Smooth muscle cell (in vitro differentiated cells): ENCODE results near the gene TOB1. TPM values are rescaled to one million over a fixed set of nuclear protein-coding genes. Genes with fewer than 3 reads are reported as not detected.
A peak's percentile ranks its signal among the peaks of the same experiment; 100 is the strongest.

Source experiments
- DNase-seq: peaks from one replicate; lab custom pipeline; 2025; ENCODE audit not compliant: unreplicated experiment; lab: John Stamatoyannopoulos, UW
- H2AFZ ChIP-seq: fragments of 200-600 bp; sonication (generic); 2 replicates; pipeline ENCODE4 v1.6.0; 2016; ENCODE audit warnings: antibody characterized with exemption, low read depth, mild to moderate bottlenecking
- H3F3A ChIP-seq: fragments of 200-600 bp; sonication (generic); 2 replicates; pipeline ENCODE4 v1.6.0; 2017; ENCODE audit warnings: antibody characterized with exemption, low read depth
- H3K27ac ChIP-seq: fragments of 200-600 bp; sonication (generic); 2 replicates; pipeline ENCODE4 v1.5.1; 2016; ENCODE audit warnings: low read depth, mild to moderate bottlenecking
- H3K27me3 ChIP-seq: fragments of 200-600 bp; sonication (generic); 2 replicates; pipeline ENCODE4 v1.6.1; 2016; ENCODE audit warnings: low read depth, mild to moderate bottlenecking
- H3K36me3 ChIP-seq: fragments of 200-600 bp; sonication (generic); 2 replicates; pipeline ENCODE4 v1.5.1; 2016; ENCODE audit warnings: low read depth
- H3K4me1 ChIP-seq: fragments of 200-600 bp; sonication (generic); 2 replicates; pipeline ENCODE4 v1.5.1; 2016; ENCODE audit warnings: low read depth
- H3K4me2 ChIP-seq: fragments of 200-600 bp; sonication (generic); 2 replicates; pipeline ENCODE4 v1.6.0; 2016; ENCODE audit warnings: mild to moderate bottlenecking
- H3K4me3 ChIP-seq: fragments of 200-600 bp; sonication (generic); 2 replicates; pipeline ENCODE4 v1.5.1; 2016; ENCODE audit warnings: mild to moderate bottlenecking
- H3K79me2 ChIP-seq: fragments of 200-600 bp; sonication (generic); 2 replicates; pipeline ENCODE4 v1.6.0; 2016; ENCODE audit warnings: low read depth, mild to moderate bottlenecking
- H3K9ac ChIP-seq: fragments of 200-600 bp; sonication (generic); 2 replicates; pipeline ENCODE4 v1.6.0; 2016; ENCODE audit warnings: low read depth
- H3K9me3 ChIP-seq: fragments of 200-600 bp; sonication (generic); replicated peaks from 2 replicates; pipeline ENCODE4 v1.5.1; 2016; ENCODE audit warnings: low read depth
- H4K20me1 ChIP-seq: fragments of 200-600 bp; sonication (generic); 2 replicates; pipeline ENCODE4 v1.6.0; 2016; ENCODE audit warnings: low read depth
- CTCF ChIP-seq: fragments of 200-600 bp; sonication (generic); IDR thresholded peaks from 2 replicates; pipeline ENCODE4 v1.5.1; 2017; ENCODE audit warnings: borderline replicate concordance, mild to moderate bottlenecking, antibody characterized with exemption; ENCODE audit not compliant: insufficient read depth, poor library complexity, severe bottlenecking
- WGBS: methylation state at CpG from one replicate; pipeline ENCODE4 v1.1.7; 2016; ENCODE audit warnings: low lambda C conversion rate; 5-methylcytosine and 5-hydroxymethylcytosine counted together
- polyA plus RNA-seq: library from polyadenylated mRNA; unstranded; fragments of >200 nt; fragmentation: Nextera tagmentation; extraction: Ambion mirVana; gene quantifications from 2 replicates; pipeline ENCODE4 v1.2.1, GENCODE V29; 2016
- total RNA-seq: library from RNA; depleted of rRNA; stranded (reverse); fragments of >200 nt; gene quantifications from 2 replicates; pipeline ENCODE4 v1.2.3, GENCODE V29; 2014

The TOB1 gene
- total and polyA plus RNA-seq, 2 experiments from 2014 or later = 29.3 to 39.8 TPM

- H3F3A ChIP-seq = no peaks in the 10 kb centered on the region
- no peak for DNase-seq
- H3K9me3 ChIP-seq = no peaks in the 10 kb centered on the region
- no peak overlapping the region for H3K27ac ChIP-seq
- no peak overlapping the region for H3K4me2 ChIP-seq
- no peak overlapping the region for H2AFZ ChIP-seq
- H3K9ac ChIP-seq = no peak overlapping the region
- 67% methylated on average over 1 of the region's 1 CpG for WGBS
- no peaks in the 10 kb centered on the region for H3K36me3 ChIP-seq
- no peak overlapping the region for H3K4me3 ChIP-seq
- H3K4me1 ChIP-seq = peaks cover 37% of the 10 kb centered on the region
- H3K79me2 ChIP-seq = no peaks in the 10 kb centered on the region
- no peaks in the 10 kb centered on the region for H3K27me3 ChIP-seq
- TF ChIP-seq CTCF = no peak
- H4K20me1 ChIP-seq = no peaks in the 10 kb centered on the region
Observed at GRCh38 chr17:50905460-50905803, 39.3 kb upstream of the TOB1 start.

- peaks cover 37% of the 10 kb centered on the region for H3K4me1 ChIP-seq
- H3F3A ChIP-seq = no peaks in the 10 kb centered on the region
- peak overlapping the region; percentile 7 for H3K9ac ChIP-seq
- 72% methylated on average over 16 of the region's 16 CpGs for WGBS
- no peaks in the 10 kb centered on the region for H3K79me2 ChIP-seq
- no peak overlapping the region for H3K4me3 ChIP-seq
- TF ChIP-seq CTCF = no peak
- no peaks in the 10 kb centered on the region for H3K27me3 ChIP-seq
- no peaks in the 10 kb centered on the region for H4K20me1 ChIP-seq
- H3K36me3 ChIP-seq = no peaks in the 10 kb centered on the region
- H3K9me3 ChIP-seq = no peaks in the 10 kb centered on the region
- H2AFZ ChIP-seq = peak overlapping the region; percentile 68
- peak overlapping the region; percentile 70 for H3K27ac ChIP-seq
- no peak for DNase-seq
- peak overlapping the region; percentile 1 for H3K4me2 ChIP-seq
Observed at GRCh38 chr17:50904518-50905459, 38.6 kb upstream of the TOB1 start.

- Histone ChIP-seq H3K36me3 (no peaks in the 10 kb centered on the region), H3K27me3 (no peaks in the 10 kb centered on the region), H3F3A (no peaks in the 10 kb centered on the region), H3K4me3 (no peak overlapping the region), H3K27ac (peak overlapping the region; percentile 70), H3K4me2 (peak overlapping the region; percentile 1), H3K9ac (no peak overlapping the region), H4K20me1 (no peaks in the 10 kb centered on the region), H3K79me2 (no peaks in the 10 kb centered on the region), H3K9me3 (no peaks in the 10 kb centered on the region), H3K4me1 (peaks cover 32% of the 10 kb centered on the region), H2AFZ (peak overlapping the region; percentile 68)
- TF ChIP-seq CTCF = no peak
- WGBS = 61% methylated on average over 10 of the region's 10 CpGs
- no peak for DNase-seq
Observed at GRCh38 chr17:50903604-50904517, 37.7 kb upstream of the TOB1 start.
